Measurements from ENCODE around the gene OR1K1.
"Not testable (repeated sequence)": the region's sequence is repeated elsewhere in the genome, so short reads cannot be mapped to it uniquely, and the experiment has no call there.

GRCh38 chr9:122828965-122829284, 29.0 kb downstream of the OR1K1 start:
- not testable (repeated sequence) for TF ChIP-seq ZNF224 (CRISPR knock-in tag; IDR thresholded peaks at IDR 0.05); JUNB (CRISPR knock-in tag; conservative IDR thresholded peaks at IDR 0.05); ZNF398 (CRISPR knock-in tag; IDR thresholded peaks at IDR 0.05); POU5F1 (IDR thresholded peaks at IDR 0.05; ENCODE audit: borderline replicate concordance, low read depth, low read length, partially characterized antibody); ZBTB40 (IDR thresholded peaks at IDR 0.05); ZBTB40 (CRISPR knock-in tag; IDR thresholded peaks at IDR 0.05); CHD2 (IDR thresholded peaks at IDR 0.05; ENCODE audit: low read depth, low read length)
